HL-60 (cell line): ENCODE results near the gene RAI2.

Source experiments
- DNase-seq, 2 experiments: peaks; one replicate each; pipeline ENCODE4 v3.0.0-alpha.2; 2010 to 2020; ENCODE audit warnings: low read depth in 1 of 2, low spot score in 1 of 2
- H3K27ac ChIP-seq: fragments of 250-450 bp; sonication (Bioruptor Pico); replicated peaks from 2 replicates; pipeline ENCODE4 v1.5.1; 2020; ENCODE audit warnings: mild to moderate bottlenecking, moderate library complexity
- H3K27me3 ChIP-seq: fragments of 250-450 bp; sonication (Bioruptor Pico); 2 replicates; pipeline ENCODE4 v1.5.1; 2021; ENCODE audit warnings: mild to moderate bottlenecking, moderate library complexity; ENCODE audit not compliant: insufficient read depth, poor library complexity, severe bottlenecking
- H3K4me3 ChIP-seq: replicated peaks from 2 replicates; pipeline ENCODE4 v1.5.1; 2011; ENCODE audit warnings: mild to moderate bottlenecking, control low read depth, low read length; ENCODE audit not compliant: insufficient read depth
- CTCF ChIP-seq: IDR thresholded peaks from one replicate; pipeline ENCODE4 v1.5.1; 2011; ENCODE audit warnings: low read length, control low read depth, inconsistent platforms; ENCODE audit not compliant: insufficient read depth
- GABPA ChIP-seq: IDR thresholded peaks from 2 replicates; pipeline ENCODE4 v1.6.1; 2012; ENCODE audit warnings: low read depth
- POLR2AphosphoS5 ChIP-seq: IDR thresholded peaks from 2 replicates; pipeline ENCODE4 v1.6.1; 2012; ENCODE audit warnings: low read depth
- REST ChIP-seq: IDR thresholded peaks from 2 replicates; pipeline ENCODE4 v1.6.1; 2012; ENCODE audit warnings: low read depth; ENCODE audit not compliant: insufficient replicate concordance
- SPI1 ChIP-seq: IDR thresholded peaks from 2 replicates; pipeline ENCODE4 v1.6.1; 2012; ENCODE audit warnings: low read depth, mild to moderate bottlenecking, borderline replicate concordance

RAI2 gene

GRCh38 chrX:17833954-17834353, 27.1 kb downstream of the RAI2 start:
- no peak for TF ChIP-seq POLR2AphosphoS5
- TF ChIP-seq CTCF: no peak
- TF ChIP-seq SPI1: no peak
- TF ChIP-seq GABPA: no peak
- no peak for TF ChIP-seq REST
- DNase-seq: no peak
- H3K27ac ChIP-seq: no peak overlapping the region
- no peak overlapping the region for H3K4me3 ChIP-seq
- H3K27me3 ChIP-seq: no peaks in the 10 kb centered on the region

DNA sequence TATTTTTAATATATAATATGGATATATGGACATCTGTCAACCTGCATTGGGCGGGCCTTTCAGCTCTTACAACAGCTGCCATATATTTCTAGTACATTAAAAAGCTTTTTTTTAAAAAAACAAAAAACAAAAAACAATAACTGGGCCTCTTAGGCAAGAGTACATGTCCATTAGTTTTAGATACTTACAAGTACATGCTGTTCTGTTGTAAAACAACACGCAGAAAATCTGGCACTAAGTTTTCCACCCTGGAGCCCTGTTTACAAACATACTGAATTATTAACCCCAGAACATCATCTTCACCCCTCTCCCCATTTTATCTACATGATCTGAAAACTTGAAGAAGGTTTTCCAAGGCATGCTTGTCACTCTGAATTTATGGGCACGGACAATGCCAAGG, 29.8 kb downstream of the RAI2 start:
- no peak overlapping the region for H3K4me3 ChIP-seq
- no peak for TF ChIP-seq POLR2AphosphoS5
- no peak overlapping the region for H3K27ac ChIP-seq
- no peak for DNase-seq
- no peaks in the 10 kb centered on the region for H3K27me3 ChIP-seq

DNA sequence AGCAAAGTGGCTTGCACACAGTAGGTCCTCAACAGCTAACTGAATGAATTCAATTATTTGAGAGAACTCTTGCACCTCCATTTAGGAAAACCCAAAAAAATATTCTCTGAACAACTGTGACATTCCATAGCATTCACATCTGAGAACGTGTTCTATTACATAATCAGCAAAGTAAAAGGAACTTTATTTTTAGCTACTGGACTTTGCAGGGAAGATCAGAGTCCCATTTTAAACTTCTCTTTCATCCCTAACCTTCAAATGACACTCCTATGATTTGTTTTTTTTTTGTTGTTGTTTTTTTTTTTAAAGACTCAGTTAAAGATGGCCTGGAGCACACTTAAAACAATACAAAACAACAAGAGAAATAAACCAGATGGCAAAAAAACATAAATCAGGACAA, 30.9 kb downstream of the RAI2 start:
- TF ChIP-seq POLR2AphosphoS5: no peak
- TF ChIP-seq SPI1: no peak
- TF ChIP-seq REST: no peak
- no peak for TF ChIP-seq CTCF
- TF ChIP-seq GABPA: no peak
- no peak overlapping the region for H3K4me3 ChIP-seq
- no peak for DNase-seq
- H3K27me3 ChIP-seq: no peaks in the 10 kb centered on the region
- no peak overlapping the region for H3K27ac ChIP-seq

- no peak for DNase-seq
- TF ChIP-seq REST (no peak), GABPA (no peak)
- H3K4me3 ChIP-seq: no peak overlapping the region
- H3K27me3 ChIP-seq: no peaks in the 10 kb centered on the region
- H3K27ac ChIP-seq: no peak overlapping the region
These were observed 31.5 kb downstream of the RAI2 start for GRCh38 chrX:17829566-17829965.
